Adrenal gland (tissue), 12 donors: ENCODE results near the gene WNT5B. TPM values are rescaled to one million over a fixed set of nuclear protein-coding genes. Genes with fewer than 3 reads are reported as not detected.

ENCODE experiments used
- DNase-seq, 7 donors: peaks; one replicate each; pipeline ENCODE4 v3.0.0-alpha.2; 2019 to 2020
- H3K27ac ChIP-seq, 5 donors: fragments of 200-600 bp; sonication (generic) in 4 of 5; 1 replicate in 3 of 5; 2 replicates in 2 of 5; pipeline versions ENCODE4 v1.5.1 to v1.8.0; 2016 to 2020; ENCODE audit warnings: mild to moderate bottlenecking in 1 of 5
- H3K27me3 ChIP-seq: fragments of 200-600 bp; 2 replicates; pipeline ENCODE4 v1.8.0; 2021
- H3K36me3 ChIP-seq, 2 donors: fragments of 200-600 bp; replicated peaks in 1 of 2; 1 replicate in 1 of 2; 2 replicates in 1 of 2; pipeline versions ENCODE4 v1.5.1 to v1.8.0; 2018 to 2022
- H3K4me1 ChIP-seq, 2 donors: fragments of 200-600 bp; replicated peaks in 1 of 2; 1 replicate in 1 of 2; 2 replicates in 1 of 2; pipeline versions ENCODE4 v1.5.1 to v1.8.0; 2018 to 2021
- H3K4me3 ChIP-seq, 4 donors: fragments of 200-600 bp; sonication (generic) in 3 of 4; one replicate each; pipeline ENCODE4 v1.5.1; 2016 to 2018
- H3K9me3 ChIP-seq, 3 donors: fragments of 200-600 bp; sonication (generic) in 1 of 3; replicated peaks in 1 of 3; 1 replicate in 2 of 3; 2 replicates in 1 of 3; pipeline versions ENCODE4 v1.5.1 to v1.8.0; 2016 to 2021
- POLR2A ChIP-seq, 2 donors: fragments of 450-650 bp; IDR thresholded peaks; one replicate each; pipeline ENCODE4 v1.6.1; 2017; ENCODE audit warnings: antibody characterized with exemption in 2 of 2, mild to moderate bottlenecking in 2 of 2, moderate library complexity in 1 of 2
- WGBS, 4 donors: extraction: QIAGEN DNeasy Blood & Tissue Kit in 2 of 4; methylation state at CpG; one replicate each; pipeline versions ENCODE4 v1.1.5 to v1.1.7; 2013 to 2017; 5-methylcytosine and 5-hydroxymethylcytosine counted together
- intact Hi-C, 2 donors: fragments of 100-400 bp; cut with DNase I; formaldehyde crosslinking; loops; one replicate each; pipeline versions ENCODE4 v1.14.1 to v1.15.0; 2022 to 2023
- polyA plus RNA-seq, 3 donors: library from polyadenylated mRNA; stranded (reverse); fragments of 200-250 nt in 2 of 3; fragments of 350-450 nt in 1 of 3; fragmentation: Illumina TruSeq in 1 of 3; extraction: RNeasy Lipid Tissue Mini Kit (QIAGEN cat#74804) in 1 of 3; gene quantifications; one replicate each; pipeline ENCODE4 v1.2.3, GENCODE V29; 2013 to 2014
- total RNA-seq, 9 donors: library from RNA; depleted of rRNA in 4 of 9; stranded (reverse); fragments of >200 nt in 4 of 9; fragments of 120-200 nt in 1 of 9; fragmentation: NEBNext Ultra II Directional in 1 of 9; extraction: Animal tissue kit (Norgen Biotek cat#: 25700) in 1 of 9; gene quantifications; one replicate each; pipeline versions ENCODE4 v1.1.0 to v1.2.4, GENCODE V29; 2013 to 2023
- TF ChIP-seq, protein P1 (sequence below), 6 experiments: fragments of 450-650 bp in 4 of 6; fragments of 200-600 bp in 2 of 6; sonication (generic) in 1 of 6; IDR thresholded peaks; 1 replicate in 5 of 6; 2 replicates in 1 of 6; pipeline versions ENCODE4 v1.5.1 to v1.8.0; 2016 to 2021; ENCODE audit warnings: antibody characterized with exemption in 6 of 6, mild to moderate bottlenecking in 2 of 6, moderate library complexity in 1 of 6
- donor health status: healthy with polysubstance abuse.
- donor health status: Bipolar disorder and iron deficiency.
- donor health status: DM: yes; HTN: yes; CAD: no.
- donor health status: DM: no; HTN: no; CAD: no.
- donor health status: DM: no; HTN: no; CAD: no.
- donor health status: DM: yes; HTN: yes; CAD: no.

The WNT5B gene
- total and polyA plus RNA-seq, 12 donors, result 0.44 to 11.1 (median 1.6) TPM

DNA sequence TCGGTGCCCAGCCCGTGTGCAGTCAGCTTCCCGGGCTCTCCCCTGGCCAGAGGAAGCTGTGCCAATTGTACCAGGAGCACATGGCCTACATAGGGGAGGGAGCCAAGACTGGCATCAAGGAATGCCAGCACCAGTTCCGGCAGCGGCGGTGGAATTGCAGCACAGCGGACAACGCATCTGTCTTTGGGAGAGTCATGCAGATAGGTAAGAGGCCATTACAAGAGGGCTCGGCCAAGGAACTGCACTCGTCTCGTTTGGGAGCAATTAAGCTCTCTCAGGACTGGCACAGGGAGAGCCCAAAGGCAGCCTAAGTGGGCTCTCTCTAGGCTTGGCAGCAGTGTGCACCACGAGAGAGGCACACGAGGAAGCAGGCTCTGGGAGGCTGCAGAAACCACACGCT lies 3.7 kb downstream of the WNT5B start:
- Histone ChIP-seq H3K27ac (no peak overlapping the region), H3K9me3 (no peaks in the 10 kb centered on the region), H3K4me1 (peaks cover 0 to 13% of the 10 kb centered on the region in 2 donors), H3K27me3 (no peaks in the 10 kb centered on the region), H3K36me3 (no peaks in the 10 kb centered on the region), H3K4me3 (no peak overlapping the region)
- TF ChIP-seq, protein P1, sequence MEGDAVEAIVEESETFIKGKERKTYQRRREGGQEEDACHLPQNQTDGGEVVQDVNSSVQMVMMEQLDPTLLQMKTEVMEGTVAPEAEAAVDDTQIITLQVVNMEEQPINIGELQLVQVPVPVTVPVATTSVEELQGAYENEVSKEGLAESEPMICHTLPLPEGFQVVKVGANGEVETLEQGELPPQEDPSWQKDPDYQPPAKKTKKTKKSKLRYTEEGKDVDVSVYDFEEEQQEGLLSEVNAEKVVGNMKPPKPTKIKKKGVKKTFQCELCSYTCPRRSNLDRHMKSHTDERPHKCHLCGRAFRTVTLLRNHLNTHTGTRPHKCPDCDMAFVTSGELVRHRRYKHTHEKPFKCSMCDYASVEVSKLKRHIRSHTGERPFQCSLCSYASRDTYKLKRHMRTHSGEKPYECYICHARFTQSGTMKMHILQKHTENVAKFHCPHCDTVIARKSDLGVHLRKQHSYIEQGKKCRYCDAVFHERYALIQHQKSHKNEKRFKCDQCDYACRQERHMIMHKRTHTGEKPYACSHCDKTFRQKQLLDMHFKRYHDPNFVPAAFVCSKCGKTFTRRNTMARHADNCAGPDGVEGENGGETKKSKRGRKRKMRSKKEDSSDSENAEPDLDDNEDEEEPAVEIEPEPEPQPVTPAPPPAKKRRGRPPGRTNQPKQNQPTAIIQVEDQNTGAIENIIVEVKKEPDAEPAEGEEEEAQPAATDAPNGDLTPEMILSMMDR (IDR thresholded peaks at IDR 0.05), result no peak
- TF ChIP-seq POLR2A (IDR thresholded peaks at IDR 0.05), result no peak
- 84 to 95% (median 89%) methylated on average over 12 to 14 of the region's 14 CpGs for WGBS, 4 donors
- intact Hi-C loops, result loop anchor here in 1 of 2 donors (10.0 kb wide), 2 partner anchors 402 to 952 kb away; no protein-coding TSS in a partner anchor
- no peak for DNase-seq

DNA sequence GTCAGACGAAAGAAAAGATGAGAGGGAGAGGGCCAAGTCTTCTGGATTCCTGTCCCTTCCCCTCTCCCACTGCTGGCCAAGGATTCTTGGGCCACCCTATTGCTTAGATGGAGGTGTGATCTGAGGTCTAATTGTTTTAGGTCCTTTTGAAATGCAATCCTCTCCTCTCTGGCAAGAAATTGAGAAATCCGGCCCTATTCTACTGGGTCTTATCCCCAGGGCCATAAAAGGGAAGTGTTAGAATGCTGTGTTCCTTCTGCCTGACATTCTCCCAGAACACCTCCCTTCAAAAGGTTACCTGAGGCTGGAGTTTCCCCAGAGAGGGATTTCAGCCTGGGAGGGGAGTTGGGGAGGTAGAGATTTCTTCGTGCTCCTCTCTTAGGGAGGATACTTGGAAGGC lies 4.4 kb downstream of the WNT5B start:
- no peak for DNase-seq
- Histone ChIP-seq H3K9me3 (no peaks in the 10 kb centered on the region), H3K36me3 (no peaks in the 10 kb centered on the region), H3K4me3 (no peak overlapping the region), H3K4me1 (peaks cover 0 to 13% of the 10 kb centered on the region in 2 donors), H3K27me3 (no peaks in the 10 kb centered on the region), H3K27ac (no peak overlapping the region)
- intact Hi-C loops, result loop anchor here in 1 of 2 donors (10.0 kb wide), 2 partner anchors 401 to 951 kb away; no protein-coding TSS in a partner anchor
- TF ChIP-seq, protein P1 (IDR thresholded peaks at IDR 0.05), result no peak
- TF ChIP-seq POLR2A (IDR thresholded peaks at IDR 0.05), result no peak
- 68 to 77% (median 70%) methylated on average over 3 of the region's 3 CpGs for WGBS, 4 donors

- Histone ChIP-seq H3K27ac (no peak overlapping the region), H3K4me3 (no peak overlapping the region), H3K36me3 (no peaks in the 10 kb centered on the region), H3K4me1 (peaks cover 0 to 13% of the 10 kb centered on the region in 2 donors), H3K9me3 (no peaks in the 10 kb centered on the region), H3K27me3 (no peaks in the 10 kb centered on the region)
- TF ChIP-seq POLR2A (IDR thresholded peaks at IDR 0.05), result no peak
- TF ChIP-seq, protein P1 (IDR thresholded peaks at IDR 0.05), result no peak
- intact Hi-C loops, result loop anchor here in 1 of 2 donors (10.0 kb wide), 2 partner anchors 401 to 951 kb away; no protein-coding TSS in a partner anchor
- 50 to 60% (median 53%) methylated on average over 7 of the region's 7 CpGs for WGBS, 4 donors
- DNase-seq, result no peak
Observed at GRCh38 chr12:1634149-1634548, 5.1 kb downstream of the WNT5B start.

- H3K4me1 ChIP-seq, result peaks cover 0 to 8% of the 10 kb centered on the region in 2 donors
- H3K27ac ChIP-seq, result no peak overlapping the region
- H3K4me3 ChIP-seq, result no peak overlapping the region
- 35 to 43% (median 37%) methylated on average over 14 to 16 of the region's 16 CpGs for WGBS, 4 donors
- H3K9me3 ChIP-seq, result no peaks in the 10 kb centered on the region
- H3K36me3 ChIP-seq, result no peaks in the 10 kb centered on the region
- intact Hi-C loops, result loop anchor here in 1 of 2 donors (10.0 kb wide), 2 partner anchors 400 to 950 kb away; no protein-coding TSS in a partner anchor
- peak; percentile 75 to 90 (median 85) for DNase-seq
- no peak for TF ChIP-seq POLR2A (IDR thresholded peaks at IDR 0.05)
- TF ChIP-seq, protein P1 (IDR thresholded peaks at IDR 0.05), result peak; percentile 67 to 81 (median 74)
- H3K27me3 ChIP-seq, result no peaks in the 10 kb centered on the region
Observed at GRCh38 chr12:1634590-1635191, 5.7 kb downstream of the WNT5B start.
